Prostate gland (tissue), 2 donors: Measurements from ENCODE around the gene RGS7.

Source experiments
- CTCF ChIP-seq, 4 experiments: fragments of 200-600 bp in 2 of 4; fragments of 450-650 bp in 2 of 4; sonication (generic) in 2 of 4; IDR thresholded peaks; 1 replicate in 3 of 4; 2 replicates in 1 of 4; pipeline ENCODE4 v1.5.1; 2016 to 2019; ENCODE audit warnings: antibody characterized with exemption in 4 of 4, mild to moderate bottlenecking in 2 of 4, moderate library complexity in 2 of 4
- POLR2AphosphoS5 ChIP-seq: sonication (generic); formaldehyde crosslinking; IDR thresholded peaks from one replicate; pipeline ENCODE4 v1.6.1; 2017; ENCODE audit warnings: antibody characterized with exemption

DNA sequence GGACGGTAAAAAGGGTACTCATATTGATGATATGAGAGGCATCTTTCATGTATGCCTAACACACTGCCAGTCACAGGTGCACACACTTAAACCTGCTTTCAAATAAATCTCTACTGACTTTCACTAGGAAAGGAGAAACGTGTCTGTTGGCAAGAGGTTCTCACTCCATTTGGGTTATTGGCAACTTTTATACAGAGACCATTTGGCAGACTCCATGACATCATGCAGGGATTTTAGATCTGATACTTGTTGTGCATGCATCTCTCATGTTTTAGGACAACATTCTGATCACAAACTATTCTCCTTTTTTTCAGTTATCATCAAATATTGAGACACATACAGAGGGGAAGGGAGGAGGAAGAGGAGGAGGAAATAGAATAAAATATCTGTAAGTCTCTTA is 31.5 kb downstream of the RGS7 start:
- TF ChIP-seq CTCF (IDR thresholded peaks at IDR 0.05) (no peak), POLR2AphosphoS5 (no peak)
